ENCODE measurements around the gene CACNG4.

The CACNG4 gene

DNA sequence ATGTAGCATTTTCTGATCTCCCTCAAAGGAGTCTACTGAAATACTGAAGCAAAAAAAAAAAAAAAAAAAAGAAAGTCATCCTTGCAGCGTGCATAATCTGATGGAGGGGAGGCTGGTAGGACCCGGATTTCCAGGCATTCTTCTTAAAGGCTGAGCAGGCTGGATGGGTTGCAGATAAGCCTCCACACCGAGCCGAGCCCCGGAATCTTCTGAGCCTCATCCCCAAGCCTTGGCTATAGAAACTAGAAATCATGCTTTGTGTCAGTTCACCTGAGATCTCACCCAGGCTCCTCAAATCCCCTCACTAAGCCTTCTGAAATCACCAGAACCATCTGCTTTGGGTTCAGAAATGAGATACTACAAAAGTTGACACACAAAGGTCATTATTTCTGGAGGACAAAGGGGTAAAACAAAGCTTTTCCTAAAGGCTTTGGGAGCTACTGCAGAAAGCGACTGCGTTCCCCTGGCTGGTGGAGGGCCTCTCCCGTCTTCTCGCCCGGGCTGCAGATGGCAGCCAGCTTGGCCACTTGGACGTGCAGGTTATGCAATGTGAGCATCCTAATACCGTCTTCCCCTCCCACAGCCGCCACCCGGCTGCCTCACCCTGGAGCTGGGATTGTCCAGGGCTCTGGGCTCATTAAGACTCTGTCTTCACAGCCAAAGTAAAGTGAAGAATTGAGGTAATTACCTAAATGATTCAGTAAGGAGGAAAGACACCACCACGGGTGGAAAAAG lies 4.7 kb upstream of the CACNG4 start:
- no peaks in the 10 kb centered on the region for H3K4me1 ChIP-seq (ENCODE audit: control insufficient read depth, insufficient read depth, low read length, poor library complexity, severe bottlenecking)
- no peak overlapping the region for H3K27ac ChIP-seq (ENCODE audit: insufficient read depth, low read length, poor library complexity, severe bottlenecking)
- peaks cover 16% of the 10 kb centered on the region for H3K27me3 ChIP-seq (replicated peaks; ENCODE audit: control insufficient read depth, insufficient read depth, low read length, poor library complexity, severe bottlenecking)
- H3K4me3 ChIP-seq (ENCODE audit: insufficient read depth, low read depth, low read length, poor library complexity, severe bottlenecking): no peak overlapping the region
- H3K36me3 ChIP-seq (ENCODE audit: control insufficient read depth, insufficient read depth, low read length): no peaks in the 10 kb centered on the region
- no peak for DNase-seq
- H3K9me3 ChIP-seq (ENCODE audit: control insufficient read depth, low read length): no peaks in the 10 kb centered on the region

DNA sequence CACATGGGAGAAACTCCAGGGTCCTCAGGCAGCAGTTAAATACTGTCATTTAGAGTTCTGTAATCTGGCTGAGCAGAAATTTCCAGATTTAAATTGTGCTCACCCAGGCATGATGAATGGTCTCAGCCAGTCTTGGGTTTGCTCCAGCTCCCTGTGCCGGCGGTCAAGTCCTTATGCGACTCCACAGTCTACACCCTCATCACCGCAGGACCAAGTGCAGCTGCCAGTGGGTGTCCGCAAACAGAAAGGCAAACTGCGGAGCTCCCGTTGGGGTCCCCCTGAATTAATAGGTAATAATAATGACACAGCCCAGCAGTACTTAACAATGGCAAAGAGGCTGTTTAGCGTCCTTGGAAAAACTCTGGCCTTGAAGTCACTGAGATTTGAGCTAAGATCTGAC lies 3.9 kb upstream of the CACNG4 start:
- no peak for DNase-seq
- Histone ChIP-seq H3K4me3 (ENCODE audit: insufficient read depth, low read depth, low read length, poor library complexity, severe bottlenecking) (no peak overlapping the region), H3K36me3 (ENCODE audit: control insufficient read depth, insufficient read depth, low read length) (no peaks in the 10 kb centered on the region), H3K27me3 (replicated peaks; ENCODE audit: control insufficient read depth, insufficient read depth, low read length, poor library complexity, severe bottlenecking) (peaks cover 17% of the 10 kb centered on the region), H3K9me3 (ENCODE audit: control insufficient read depth, low read length) (no peaks in the 10 kb centered on the region), H3K27ac (ENCODE audit: insufficient read depth, low read length, poor library complexity, severe bottlenecking) (no peak overlapping the region), H3K4me1 (ENCODE audit: control insufficient read depth, insufficient read depth, low read length, poor library complexity, severe bottlenecking) (peaks cover 4% of the 10 kb centered on the region)

DNA sequence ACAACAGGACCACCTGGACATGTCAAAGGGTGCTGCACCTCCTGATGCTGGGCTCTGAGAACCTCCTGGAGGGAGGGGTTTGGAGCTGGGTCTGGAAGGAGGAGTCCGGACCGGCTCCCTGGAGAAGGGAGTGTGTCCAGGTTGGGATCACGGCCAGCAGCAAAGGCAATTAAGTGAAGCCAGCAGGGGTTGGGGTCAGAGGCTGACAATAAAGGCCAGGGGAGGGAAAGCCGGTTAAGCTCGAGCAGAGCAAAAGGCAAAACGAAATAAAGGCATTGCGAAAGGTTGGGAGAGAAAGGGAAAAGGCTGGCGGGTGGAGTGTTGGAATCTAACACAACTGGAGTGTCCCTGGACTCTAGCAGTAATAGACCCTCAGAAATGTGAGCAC lies 992 bp upstream of the CACNG4 start:
- Histone ChIP-seq H3K27me3 (replicated peaks; ENCODE audit: control insufficient read depth, insufficient read depth, low read length, poor library complexity, severe bottlenecking) (peaks cover 21% of the 10 kb centered on the region), H3K4me3 (ENCODE audit: insufficient read depth, low read depth, low read length, poor library complexity, severe bottlenecking) (no peak overlapping the region), H3K4me1 (ENCODE audit: control insufficient read depth, insufficient read depth, low read length, poor library complexity, severe bottlenecking) (peaks cover 4% of the 10 kb centered on the region), H3K36me3 (ENCODE audit: control insufficient read depth, insufficient read depth, low read length) (no peaks in the 10 kb centered on the region), H3K9me3 (ENCODE audit: control insufficient read depth, low read length) (no peaks in the 10 kb centered on the region), H3K27ac (ENCODE audit: insufficient read depth, low read length, poor library complexity, severe bottlenecking) (no peak overlapping the region)
- no peak for DNase-seq

GRCh38 chr17:66964930-66965800 lies 658 bp downstream of the CACNG4 start:
- H3K27me3 ChIP-seq (replicated peaks; ENCODE audit: control insufficient read depth, insufficient read depth, low read length, poor library complexity, severe bottlenecking): peaks cover 24% of the 10 kb centered on the region
- DNase-seq: no peak
- no peak overlapping the region for H3K27ac ChIP-seq (ENCODE audit: insufficient read depth, low read length, poor library complexity, severe bottlenecking)
- peak overlapping the region; percentile 44 for H3K4me3 ChIP-seq (ENCODE audit: insufficient read depth, low read depth, low read length, poor library complexity, severe bottlenecking)
- H3K9me3 ChIP-seq (ENCODE audit: control insufficient read depth, low read length): no peaks in the 10 kb centered on the region
- peaks cover 4% of the 10 kb centered on the region for H3K4me1 ChIP-seq (ENCODE audit: control insufficient read depth, insufficient read depth, low read length, poor library complexity, severe bottlenecking)
- no peaks in the 10 kb centered on the region for H3K36me3 ChIP-seq (ENCODE audit: control insufficient read depth, insufficient read depth, low read length)

DNA sequence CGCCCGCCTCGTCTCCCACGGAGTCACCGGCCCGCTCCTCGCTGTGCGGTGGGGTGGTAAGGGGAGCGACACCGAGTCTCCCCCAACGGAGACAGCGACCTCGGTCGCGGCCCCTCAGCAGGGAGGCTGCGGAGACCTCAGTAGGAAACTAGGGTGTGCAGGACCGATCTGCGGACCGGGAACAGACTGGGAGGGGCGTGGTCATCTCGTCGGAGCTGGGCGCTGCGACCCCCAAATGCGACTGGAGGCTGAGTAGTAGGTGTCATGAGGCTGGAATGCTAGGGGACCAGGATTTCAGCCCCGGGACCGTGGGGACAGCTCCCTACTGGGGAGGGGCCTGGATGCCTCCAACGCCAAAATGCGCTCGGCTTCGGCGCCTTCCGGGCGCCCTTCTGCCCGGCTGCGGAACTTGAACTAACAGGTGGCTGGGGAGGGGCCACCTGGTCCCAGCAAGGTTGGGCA lies 1.3 kb downstream of the CACNG4 start:
- Histone ChIP-seq H3K27me3 (replicated peaks; ENCODE audit: control insufficient read depth, insufficient read depth, low read length, poor library complexity, severe bottlenecking) (peaks cover 24% of the 10 kb centered on the region), H3K4me3 (ENCODE audit: insufficient read depth, low read depth, low read length, poor library complexity, severe bottlenecking) (peak overlapping the region; percentile 44)
- DNase-seq: no peak

GRCh38 chr17:66966298-66966697 lies 1.8 kb downstream of the CACNG4 start:
- no peak overlapping the region for H3K27ac ChIP-seq (ENCODE audit: insufficient read depth, low read length, poor library complexity, severe bottlenecking)
- no peak for DNase-seq
- no peaks in the 10 kb centered on the region for H3K36me3 ChIP-seq (ENCODE audit: control insufficient read depth, insufficient read depth, low read length)
- peaks cover 25% of the 10 kb centered on the region for H3K27me3 ChIP-seq (replicated peaks; ENCODE audit: control insufficient read depth, insufficient read depth, low read length, poor library complexity, severe bottlenecking)
- peak overlapping the region; percentile 44 for H3K4me3 ChIP-seq (ENCODE audit: insufficient read depth, low read depth, low read length, poor library complexity, severe bottlenecking)
- H3K9me3 ChIP-seq (ENCODE audit: control insufficient read depth, low read length): no peaks in the 10 kb centered on the region
- peaks cover 4% of the 10 kb centered on the region for H3K4me1 ChIP-seq (ENCODE audit: control insufficient read depth, insufficient read depth, low read length, poor library complexity, severe bottlenecking)

More for the DNA sequence above, 1.3 kb downstream of the CACNG4 start:
- Histone ChIP-seq H3K27ac (ENCODE audit: insufficient read depth, low read length, poor library complexity, severe bottlenecking) (no peak overlapping the region), H3K36me3 (ENCODE audit: control insufficient read depth, insufficient read depth, low read length) (no peaks in the 10 kb centered on the region), H3K9me3 (ENCODE audit: control insufficient read depth, low read length) (no peaks in the 10 kb centered on the region), H3K4me1 (ENCODE audit: control insufficient read depth, insufficient read depth, low read length, poor library complexity, severe bottlenecking) (peaks cover 4% of the 10 kb centered on the region)

- no peak for DNase-seq
- Histone ChIP-seq H3K4me3 (ENCODE audit: insufficient read depth, low read depth, low read length, poor library complexity, severe bottlenecking) (no peak overlapping the region), H3K27me3 (replicated peaks; ENCODE audit: control insufficient read depth, insufficient read depth, low read length, poor library complexity, severe bottlenecking) (peaks cover 31% of the 10 kb centered on the region), H3K4me1 (ENCODE audit: control insufficient read depth, insufficient read depth, low read length, poor library complexity, severe bottlenecking) (peaks cover 4% of the 10 kb centered on the region), H3K27ac (ENCODE audit: insufficient read depth, low read length, poor library complexity, severe bottlenecking) (no peak overlapping the region), H3K36me3 (ENCODE audit: control insufficient read depth, insufficient read depth, low read length) (no peaks in the 10 kb centered on the region), H3K9me3 (ENCODE audit: control insufficient read depth, low read length) (no peaks in the 10 kb centered on the region)
Observed at GRCh38 chr17:66966704-66967418, 2.4 kb downstream of the CACNG4 start.

GRCh38 chr17:66967837-66968543 lies 3.5 kb downstream of the CACNG4 start:
- Histone ChIP-seq H3K36me3 (ENCODE audit: control insufficient read depth, insufficient read depth, low read length) (no peaks in the 10 kb centered on the region), H3K4me3 (ENCODE audit: insufficient read depth, low read depth, low read length, poor library complexity, severe bottlenecking) (no peak overlapping the region), H3K9me3 (ENCODE audit: control insufficient read depth, low read length) (no peaks in the 10 kb centered on the region), H3K27ac (ENCODE audit: insufficient read depth, low read length, poor library complexity, severe bottlenecking) (no peak overlapping the region), H3K4me1 (ENCODE audit: control insufficient read depth, insufficient read depth, low read length, poor library complexity, severe bottlenecking) (peaks cover 4% of the 10 kb centered on the region), H3K27me3 (replicated peaks; ENCODE audit: control insufficient read depth, insufficient read depth, low read length, poor library complexity, severe bottlenecking) (peaks cover 23% of the 10 kb centered on the region)
- no peak for DNase-seq

GRCh38 chr17:66968916-66969315 lies 4.4 kb downstream of the CACNG4 start:
- Histone ChIP-seq H3K9me3 (ENCODE audit: control insufficient read depth, low read length) (no peaks in the 10 kb centered on the region), H3K4me3 (ENCODE audit: insufficient read depth, low read depth, low read length, poor library complexity, severe bottlenecking) (no peak overlapping the region), H3K4me1 (ENCODE audit: control insufficient read depth, insufficient read depth, low read length, poor library complexity, severe bottlenecking) (peaks cover 4% of the 10 kb centered on the region), H3K27me3 (replicated peaks; ENCODE audit: control insufficient read depth, insufficient read depth, low read length, poor library complexity, severe bottlenecking) (peaks cover 16% of the 10 kb centered on the region), H3K36me3 (ENCODE audit: control insufficient read depth, insufficient read depth, low read length) (no peaks in the 10 kb centered on the region), H3K27ac (ENCODE audit: insufficient read depth, low read length, poor library complexity, severe bottlenecking) (no peak overlapping the region)
- DNase-seq: no peak
